IPS DF 4.7 (cell line): Measurements from ENCODE around the gene ZC3H8.

Source experiments
- DNase-seq: peaks from one replicate; pipeline ENCODE4 v3.0.0-alpha.2; 2013; ENCODE audit warnings: low spot score; ENCODE audit errors: extremely low read depth

ZC3H8 gene

DNA sequence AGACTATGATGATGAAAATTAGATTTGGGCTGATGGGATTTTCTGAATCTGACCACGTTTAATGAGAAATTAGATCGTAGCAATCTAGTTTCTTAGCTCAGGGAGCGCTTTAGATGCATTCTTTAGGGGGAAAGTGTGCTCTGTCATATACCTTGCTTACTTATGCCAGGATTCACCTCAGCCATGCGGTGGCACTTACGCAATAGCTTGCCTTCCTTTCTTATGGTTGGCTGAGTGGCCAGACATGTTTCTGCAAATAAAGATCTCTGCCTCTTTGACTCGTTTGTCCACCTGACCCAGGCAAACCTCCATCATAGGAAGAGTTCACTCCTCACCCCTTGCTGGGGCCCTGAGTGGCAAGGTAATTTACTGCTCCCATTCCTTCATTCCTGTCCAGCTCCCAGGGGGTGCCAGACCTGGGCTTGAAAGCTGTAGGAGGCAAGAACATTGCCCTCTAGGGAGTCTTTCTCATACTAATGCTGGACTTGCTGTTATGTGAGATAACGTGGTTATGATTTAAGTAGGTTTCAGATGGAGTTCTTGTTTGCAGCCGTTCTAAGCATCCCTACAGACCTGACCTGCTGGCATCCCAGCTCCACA lies 59.6 kb downstream of the ZC3H8 start:
- no peak for DNase-seq

GRCh38 chr2:112194482-112194881 lies 60.4 kb downstream of the ZC3H8 start:
- DNase-seq = no peak

DNA sequence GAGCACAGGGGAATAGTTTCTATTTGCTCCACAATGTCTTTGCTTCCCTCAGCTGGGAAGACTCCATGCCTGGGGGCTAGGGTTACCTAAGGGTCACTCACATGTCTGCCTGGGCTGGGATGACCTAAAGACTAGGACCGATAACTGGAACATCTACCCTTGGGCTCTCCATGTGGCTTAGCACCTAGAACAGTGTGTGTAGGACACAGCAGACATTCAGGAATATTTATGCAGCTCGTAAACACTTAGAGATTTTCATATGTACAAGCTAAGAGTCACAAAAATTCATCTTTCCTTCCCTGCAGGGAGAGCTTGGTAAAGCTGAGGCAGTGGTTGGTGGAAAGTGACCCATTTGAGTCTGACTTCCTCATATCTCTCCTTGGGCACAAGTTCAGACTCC lies 60.8 kb downstream of the ZC3H8 start:
- no peak for DNase-seq

DNA sequence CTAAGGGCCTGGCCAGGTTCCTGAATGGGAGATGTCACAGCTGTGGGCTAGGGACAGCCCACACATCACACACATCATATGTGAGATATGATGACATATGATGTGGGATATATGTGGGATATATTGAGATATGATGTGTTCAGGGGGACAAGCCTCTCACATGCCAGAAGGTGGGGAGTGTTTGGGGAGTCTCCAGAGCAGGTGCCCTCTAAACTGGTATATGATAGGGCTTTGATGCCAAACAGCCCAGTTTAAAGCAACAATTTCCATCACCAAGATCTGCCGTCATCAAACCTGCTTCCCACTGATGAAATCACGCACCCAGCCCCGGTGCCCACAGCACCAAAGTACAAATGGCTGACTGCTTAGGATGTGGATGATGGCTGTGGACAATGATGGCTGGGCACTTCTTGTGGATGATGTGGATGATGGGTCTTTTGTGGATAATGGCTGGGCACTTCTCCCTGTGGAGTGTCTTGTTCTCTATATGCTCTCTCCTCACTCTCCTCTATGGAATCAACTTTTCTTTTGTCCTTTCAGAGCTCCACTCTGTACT lies 65.8 kb downstream of the ZC3H8 start:
- DNase-seq = no peak

DNA sequence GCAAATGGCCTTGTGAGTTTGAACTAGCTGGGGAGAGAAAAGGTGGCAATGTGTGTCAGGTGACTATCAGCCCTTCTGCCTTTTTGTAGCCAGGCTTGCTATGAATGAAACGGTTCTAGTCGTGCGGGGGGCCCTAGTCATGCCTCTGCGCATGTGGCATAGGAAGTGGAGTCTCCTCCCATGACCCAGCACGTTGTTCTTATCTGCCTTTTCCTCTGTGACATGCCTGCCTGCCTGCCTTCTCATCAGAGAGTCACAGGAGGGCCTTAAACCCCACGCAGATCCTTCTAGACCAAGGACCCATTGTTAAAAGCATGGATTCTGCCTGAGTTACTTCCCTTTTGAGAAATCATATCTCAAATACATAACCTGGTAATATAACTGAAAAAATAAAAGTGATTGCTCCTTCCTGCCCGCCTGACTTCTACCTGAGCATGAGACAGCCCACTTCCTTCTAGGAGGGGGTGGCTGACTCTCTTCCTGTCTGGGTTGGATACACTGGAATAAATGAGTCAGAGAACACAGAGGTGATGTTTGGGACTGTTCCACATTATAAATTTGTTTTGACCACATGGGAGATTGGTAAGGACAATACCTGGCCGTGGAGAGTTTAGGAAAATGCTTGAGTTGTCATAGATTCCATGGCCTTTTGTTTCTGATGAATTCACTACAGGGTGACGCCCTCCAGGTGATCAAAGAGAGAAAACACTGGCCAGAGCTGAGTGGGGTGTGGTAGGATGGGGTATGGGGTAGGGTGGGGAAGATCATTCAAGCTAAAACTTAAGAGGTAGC lies 66.8 kb downstream of the ZC3H8 start:
- DNase-seq = no peak

DNA sequence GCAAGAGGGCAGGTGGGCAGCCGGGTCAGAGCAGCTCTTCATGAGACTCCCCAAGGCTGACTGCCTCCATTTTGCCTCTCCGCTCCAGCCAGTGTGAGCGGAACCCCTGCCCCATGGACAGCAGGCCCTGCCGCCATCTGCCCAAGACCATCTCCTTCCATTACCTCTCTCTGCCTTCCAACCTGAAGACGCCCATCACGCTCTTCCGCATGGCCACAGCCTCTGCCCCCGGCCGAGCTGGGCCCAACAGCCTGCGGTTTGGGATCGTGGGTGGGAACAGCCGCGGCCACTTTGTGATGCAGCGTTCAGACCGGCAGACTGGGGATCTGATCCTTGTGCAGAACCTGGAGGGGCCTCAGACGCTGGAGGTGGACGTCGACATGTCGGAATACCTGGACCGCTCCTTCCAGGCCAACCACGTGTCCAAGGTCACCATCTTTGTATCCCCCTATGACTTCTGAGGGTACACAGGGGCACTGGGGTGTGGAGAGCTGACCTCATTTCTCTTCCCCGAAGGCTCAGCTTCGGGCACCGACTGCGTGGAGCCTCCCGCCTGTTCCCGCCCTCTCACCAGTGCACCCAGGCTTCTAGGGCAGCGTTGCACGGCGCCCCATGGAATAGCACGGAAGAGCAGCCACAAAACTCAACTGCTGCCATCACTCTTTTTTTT lies 67.7 kb downstream of the ZC3H8 start:
- DNase-seq = no peak

- no peak for DNase-seq
Observed at GRCh38 chr2:112185131-112185530, 69.7 kb downstream of the ZC3H8 start.

GRCh38 chr2:112184121-112184520 lies 70.7 kb downstream of the ZC3H8 start:
- DNase-seq = no peak

DNA sequence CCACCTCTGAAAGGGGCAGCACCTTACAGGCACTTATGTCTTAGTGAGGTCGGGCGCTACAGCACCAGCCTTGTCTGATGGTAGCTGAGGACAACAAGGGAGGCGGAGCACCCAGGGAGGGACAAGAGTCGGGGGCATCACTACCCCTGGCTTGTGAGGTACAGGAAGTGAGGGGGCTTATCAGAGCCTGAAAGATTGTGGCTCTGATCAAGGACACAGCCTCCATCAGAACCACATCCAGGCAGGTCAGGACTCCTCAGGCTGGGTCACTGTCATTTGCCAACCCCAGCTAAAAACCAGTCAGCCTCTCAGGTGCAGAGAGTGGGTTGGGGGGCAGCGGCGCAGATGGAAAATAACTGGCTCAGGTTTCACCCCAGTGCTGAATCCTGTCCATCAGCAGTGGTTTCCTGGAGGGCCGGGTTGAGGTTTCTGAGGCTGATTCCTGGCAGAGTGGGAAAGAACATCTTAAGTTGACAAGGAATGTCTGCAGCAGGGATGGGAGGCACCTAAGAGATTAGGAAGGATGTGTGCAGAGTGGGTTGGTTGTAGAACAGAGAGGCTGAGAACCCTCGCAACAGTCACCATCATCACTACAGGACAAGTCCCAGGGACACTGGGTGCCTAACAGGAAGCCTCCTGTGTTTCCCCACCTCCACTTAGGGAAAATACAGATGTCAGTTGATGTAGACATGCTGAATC lies 71.4 kb downstream of the ZC3H8 start:
- DNase-seq = no peak

GRCh38 chr2:112182581-112183034 lies 72.2 kb downstream of the ZC3H8 start:
- no peak for DNase-seq

DNA sequence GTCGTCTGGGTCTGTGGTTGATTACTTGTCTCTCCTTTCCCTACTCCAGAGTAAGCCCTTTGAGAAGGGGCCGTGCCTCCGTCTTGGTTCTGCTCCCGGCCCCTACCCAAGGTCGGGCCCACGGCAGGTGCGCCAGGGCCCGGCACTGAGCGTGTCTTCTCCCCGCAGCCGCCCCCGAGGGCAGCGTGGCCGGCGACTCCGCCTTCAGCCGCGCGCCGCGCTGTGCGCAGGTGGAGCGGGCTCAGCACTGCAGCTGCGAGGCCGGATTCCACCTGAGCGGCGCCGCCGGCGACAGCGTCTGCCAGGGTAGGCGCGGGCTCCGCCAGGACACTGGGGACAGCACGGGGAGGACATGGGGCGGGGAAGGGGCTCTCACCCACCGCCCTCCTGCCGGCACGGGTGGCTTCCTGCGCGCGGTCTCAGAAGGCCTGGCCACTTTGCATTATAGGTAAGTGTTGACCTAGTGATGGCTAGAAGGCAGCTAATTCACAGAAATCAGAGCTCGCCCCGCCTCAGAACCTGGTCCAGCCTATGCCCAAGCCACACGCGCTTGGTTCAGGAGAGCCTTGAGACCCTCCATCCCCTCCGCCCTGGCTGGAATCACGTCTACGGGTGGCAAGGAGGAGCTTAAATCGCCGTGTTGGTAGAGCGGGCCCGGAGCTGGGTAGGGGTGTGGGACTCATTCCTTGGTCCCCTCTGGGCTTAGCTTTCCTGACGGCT lies 73.1 kb downstream of the ZC3H8 start:
- no peak for DNase-seq

- no peak for DNase-seq
Observed at GRCh38 chr2:112175958-112176573, 78.8 kb downstream of the ZC3H8 start.

GRCh38 chr2:112175333-112175732 lies 79.5 kb downstream of the ZC3H8 start:
- no peak for DNase-seq

DNA sequence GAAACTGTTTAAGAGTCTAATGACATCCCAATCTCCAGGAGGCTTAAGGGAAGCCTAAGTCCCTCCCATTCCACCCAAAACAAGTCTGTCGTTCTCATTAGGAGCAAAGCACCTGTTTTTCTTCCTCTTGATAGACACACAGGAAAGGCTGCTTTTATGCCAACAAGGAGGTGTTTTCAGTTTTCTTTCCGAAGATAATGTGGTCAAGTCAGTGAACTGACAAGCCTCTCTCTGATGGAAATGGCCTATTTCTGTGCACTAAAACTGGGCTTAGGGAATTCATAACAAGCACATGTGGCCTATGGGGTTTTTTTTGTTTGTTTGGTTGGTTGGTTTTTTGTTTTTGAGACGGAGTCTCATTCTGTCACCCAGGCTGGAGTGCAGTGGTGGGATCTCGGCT lies 80.5 kb downstream of the ZC3H8 start:
- no peak for DNase-seq

DNA sequence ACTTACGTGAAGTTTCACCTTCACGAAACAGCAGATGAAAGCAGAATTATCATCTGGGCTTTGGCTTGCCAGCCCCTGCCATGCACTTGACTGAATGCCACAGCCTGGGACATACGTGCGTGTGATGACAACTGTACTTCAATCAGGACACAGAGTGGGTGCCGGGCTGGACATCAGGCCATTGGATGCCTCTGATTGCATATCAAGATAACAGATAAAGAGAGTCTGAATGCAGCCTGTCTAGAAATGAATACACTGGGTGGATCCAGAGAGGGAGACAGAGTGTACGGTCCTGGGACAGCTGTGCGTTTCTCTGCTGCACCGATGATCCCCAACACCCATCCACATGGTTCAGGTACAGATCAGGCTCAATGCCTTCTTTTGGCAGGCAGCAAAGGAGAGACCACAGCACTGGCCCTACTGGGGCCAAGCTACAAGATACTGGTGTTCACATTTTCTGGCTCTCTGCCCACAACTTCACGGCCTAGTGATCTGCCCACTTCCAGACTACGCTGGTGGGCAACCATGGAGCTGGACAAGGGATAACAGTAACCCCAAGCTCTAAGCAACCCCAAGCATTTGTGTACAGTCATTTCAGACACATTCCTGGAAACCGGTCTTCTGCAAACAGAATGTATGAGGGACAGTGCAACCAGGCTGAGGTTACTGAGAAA lies 81.1 kb downstream of the ZC3H8 start:
- DNase-seq = no peak

DNA sequence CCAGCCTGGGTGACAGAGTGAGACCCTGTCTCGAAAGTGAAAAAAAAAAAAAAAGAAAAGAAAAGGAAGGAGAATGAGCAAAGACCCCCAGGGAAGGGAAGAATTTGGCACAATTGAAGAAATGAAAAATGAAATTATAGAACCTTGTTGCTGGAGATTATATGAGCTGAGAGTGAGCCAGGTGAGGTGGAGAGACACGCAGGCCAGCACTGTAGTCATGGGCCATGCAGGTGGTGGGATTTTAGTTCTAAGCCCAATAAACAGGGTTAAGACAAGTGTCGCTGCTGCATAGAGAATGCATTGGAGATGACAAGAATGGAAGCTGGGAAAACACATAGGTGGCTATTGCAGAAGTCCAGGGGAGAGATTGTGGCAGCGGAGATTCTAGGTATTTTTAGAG lies 84.3 kb downstream of the ZC3H8 start:
- DNase-seq = no peak

GRCh38 chr2:112168422-112169124 lies 86.3 kb downstream of the ZC3H8 start:
- DNase-seq = no peak

DNA sequence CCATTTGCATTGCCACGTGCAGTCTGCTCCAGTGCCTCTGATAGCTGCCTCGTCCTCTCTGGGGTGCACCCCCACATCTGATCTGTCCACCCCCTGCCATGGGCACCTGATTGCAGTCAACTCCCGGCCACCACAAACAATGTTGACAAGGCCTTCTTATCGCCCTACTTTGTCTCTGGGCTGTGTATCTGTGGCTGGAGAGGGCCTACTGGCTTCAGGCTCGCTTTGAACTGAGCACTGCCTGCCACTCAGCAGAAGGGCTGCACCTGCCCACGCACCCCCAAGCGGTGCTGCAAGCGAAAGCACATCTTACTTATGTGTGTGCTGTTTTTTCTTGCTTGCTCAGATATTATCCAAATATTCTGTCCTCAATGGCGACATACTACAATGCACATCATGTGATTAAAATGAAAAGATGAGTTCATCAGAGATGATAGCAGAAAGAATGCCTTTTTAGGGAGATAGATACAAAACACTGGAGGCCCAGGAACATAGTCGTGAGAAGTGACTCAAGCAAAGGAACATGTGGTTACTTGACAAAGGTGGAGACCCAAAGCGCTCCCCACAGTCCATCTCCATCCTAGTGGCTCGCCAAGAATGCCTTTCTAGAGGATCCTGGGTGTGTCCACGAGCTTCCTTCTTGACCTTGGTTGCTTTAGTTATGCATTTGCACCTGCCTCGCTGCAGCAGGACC lies 87.9 kb downstream of the ZC3H8 start:
- no peak for DNase-seq

DNA sequence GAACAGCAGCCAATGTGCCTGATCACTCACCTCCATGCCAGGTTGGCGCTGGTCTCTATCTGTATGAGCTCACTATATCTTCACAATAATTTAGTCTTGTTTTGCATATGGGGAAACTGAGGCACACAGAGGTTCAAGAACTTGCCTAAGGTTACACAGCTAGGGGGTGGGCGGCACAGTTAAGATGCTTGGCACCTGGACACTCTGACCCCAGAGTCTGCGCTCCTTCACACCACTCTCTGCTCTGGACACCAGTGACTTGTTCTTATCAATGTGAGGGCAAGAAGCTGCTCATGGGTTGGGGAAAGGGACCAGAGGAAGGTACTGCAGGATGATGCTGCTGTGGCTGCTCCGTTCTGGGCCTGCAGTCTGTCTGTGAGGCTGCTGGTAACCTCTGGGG lies 89.5 kb downstream of the ZC3H8 start:
- no peak for DNase-seq
